NCI-H1105 (cell line): ENCODE data around the gene MAP2K5.

ENCODE experiments used
- DNase-seq: peaks from one replicate; lab custom pipeline; 2025; lab: John Stamatoyannopoulos, UW

The MAP2K5 gene

GRCh38 chr15:67825881-67826716 lies 283.6 kb downstream of the MAP2K5 start:
- no peak for DNase-seq

GRCh38 chr15:67826717-67827561 lies 284.4 kb downstream of the MAP2K5 start:
- no peak for DNase-seq

- DNase-seq: no peak
Observed at GRCh38 chr15:67827562-67828277, 285.2 kb downstream of the MAP2K5 start.

GRCh38 chr15:67828278-67828968 lies 285.9 kb downstream of the MAP2K5 start:
- no peak for DNase-seq

GRCh38 chr15:67828969-67829646 lies 286.6 kb downstream of the MAP2K5 start:
- no peak for DNase-seq

GRCh38 chr15:67829647-67830504 lies 287.4 kb downstream of the MAP2K5 start:
- DNase-seq: no peak

- no peak for DNase-seq
Observed at GRCh38 chr15:67831363-67831762, 288.9 kb downstream of the MAP2K5 start.

GRCh38 chr15:67832031-67832551 lies 289.6 kb downstream of the MAP2K5 start:
- no peak for DNase-seq

- no peak for DNase-seq
Observed at GRCh38 chr15:67832897-67833709, 290.6 kb downstream of the MAP2K5 start.

- DNase-seq: no peak
Observed at GRCh38 chr15:67833710-67834511, 291.4 kb downstream of the MAP2K5 start.

GRCh38 chr15:67834581-67835296 lies 292.2 kb downstream of the MAP2K5 start:
- DNase-seq: peak; percentile 8

GRCh38 chr15:67835297-67836133 lies 293.0 kb downstream of the MAP2K5 start:
- no peak for DNase-seq

GRCh38 chr15:67836134-67836455 lies 293.6 kb downstream of the MAP2K5 start:
- no peak for DNase-seq

GRCh38 chr15:67836477-67836876 lies 294.0 kb downstream of the MAP2K5 start:
- peak; percentile 63 for DNase-seq

GRCh38 chr15:67836955-67837354 lies 294.5 kb downstream of the MAP2K5 start:
- DNase-seq: no peak

GRCh38 chr15:67838789-67839332 lies 296.4 kb downstream of the MAP2K5 start:
- peak; percentile 63 for DNase-seq
